Upper lobe of left lung (tissue), 6 donors: ENCODE measurements around the gene CAPN10. TPM values are rescaled to one million over a fixed set of nuclear protein-coding genes. Genes with fewer than 3 reads are reported as not detected.
A peak's percentile ranks its signal among the peaks of the same experiment; 100 is the strongest.

Source experiments
- ATAC-seq, 2 donors: fragments of 200-7000 bp; cut with Tn5 transposase; one replicate each; pipeline ENCODE4 v1.9.1; 2022; ENCODE audit warnings: mild to moderate bottlenecking in 2 of 2, moderate library complexity in 2 of 2; ENCODE audit not compliant: low FRiP score in 2 of 2
- DNase-seq, 2 donors: peaks; one replicate each; pipeline ENCODE4 v3.0.0-alpha.2; 2019 to 2020
- H3K27ac ChIP-seq, 4 donors: fragments of 200-600 bp; sonication (generic); one replicate each; pipeline ENCODE4 v1.5.1; 2016 to 2019
- H3K27me3 ChIP-seq, 4 donors: fragments of 200-600 bp; sonication (generic); one replicate each; pipeline ENCODE4 v1.5.1; 2017 to 2019
- H3K36me3 ChIP-seq, 4 donors: fragments of 200-600 bp; sonication (generic); one replicate each; pipeline ENCODE4 v1.5.1; 2016 to 2019
- H3K4me1 ChIP-seq, 4 donors: fragments of 200-600 bp; sonication (generic); one replicate each; pipeline ENCODE4 v1.5.1; 2018 to 2019
- H3K4me3 ChIP-seq, 4 donors: fragments of 200-600 bp; sonication (generic); one replicate each; pipeline ENCODE4 v1.5.1; 2017 to 2019; ENCODE audit warnings: mild to moderate bottlenecking in 2 of 4, moderate library complexity in 1 of 4
- H3K9me3 ChIP-seq, 4 donors: fragments of 200-600 bp; sonication (generic); one replicate each; pipeline ENCODE4 v1.5.1; 2018 to 2019
- CTCF ChIP-seq, 6 experiments: fragments of 450-650 bp in 4 of 6; fragments of 200-600 bp in 2 of 6; sonication (generic) in 2 of 6; IDR thresholded peaks; one replicate each; pipeline ENCODE4 v1.5.1; 2016 to 2019; ENCODE audit warnings: antibody characterized with exemption in 6 of 6
- EP300 ChIP-seq, 4 donors: sonication (generic); formaldehyde crosslinking; IDR thresholded peaks; one replicate each; pipeline ENCODE4 v1.5.1; 2017; ENCODE audit warnings: antibody characterized with exemption in 4 of 4, control low read depth in 2 of 4
- POLR2A ChIP-seq, 4 donors: fragments of 450-650 bp; IDR thresholded peaks; one replicate each; pipeline ENCODE4 v1.5.1; 2016 to 2017; ENCODE audit warnings: antibody characterized with exemption in 4 of 4, mild to moderate bottlenecking in 2 of 4
- POLR2AphosphoS5 ChIP-seq, 2 donors: sonication (generic); formaldehyde crosslinking; IDR thresholded peaks; one replicate each; pipeline ENCODE4 v1.5.1; 2017; ENCODE audit warnings: antibody characterized with exemption in 2 of 2
- WGBS, 2 donors: methylation state at CpG; one replicate each; pipeline ENCODE4 v1.1.5; 2017 to 2018; 5-methylcytosine and 5-hydroxymethylcytosine counted together
- total RNA-seq, 6 donors: library from RNA; depleted of rRNA in 4 of 6; stranded (reverse); fragments of >200 nt in 4 of 6; gene quantifications; one replicate each; pipeline versions ENCODE4 v1.1.0 to v1.2.1, GENCODE V29; 2016 to 2021
- donor health status: DM: no; HTN: no; CAD: no; lungs with moderate emphysema.
- donor health status: DM: no; HTN: yes; CAD: no; lungs with severe emphysema.

Gene CAPN10
- total RNA-seq, 6 donors from 2014 or later: 35.3 to 118 (median 38.9) TPM

GRCh38 chr2:240642061-240642805 lies 55.7 kb downstream of the CAPN10 start:
- TF ChIP-seq POLR2A (IDR thresholded peaks at IDR 0.05) (no peak), CTCF (IDR thresholded peaks at IDR 0.05) (no peak), EP300 (IDR thresholded peaks at IDR 0.05) (no peak), POLR2AphosphoS5 (IDR thresholded peaks at IDR 0.05) (no peak)
- H3K4me3 ChIP-seq: no peak overlapping the region
- no peaks in the 10 kb centered on the region for H3K36me3 ChIP-seq
- no peaks in the 10 kb centered on the region for H3K4me1 ChIP-seq
- H3K27ac ChIP-seq: no peak overlapping the region
- DNase-seq (peak in 1 of 2 donors; percentile 68), ATAC-seq (no peak)
- no peaks in the 10 kb centered on the region for H3K27me3 ChIP-seq
- 81 to 84% methylated on average over 12 to 29 of the region's 36 CpGs for WGBS, 2 donors
- no peaks in the 10 kb centered on the region for H3K9me3 ChIP-seq

- Histone ChIP-seq H3K27me3 (no peaks in the 10 kb centered on the region), H3K4me1 (no peaks in the 10 kb centered on the region), H3K36me3 (no peaks in the 10 kb centered on the region), H3K27ac (no peak overlapping the region), H3K4me3 (no peak overlapping the region), H3K9me3 (no peaks in the 10 kb centered on the region)
- TF ChIP-seq POLR2AphosphoS5 (IDR thresholded peaks at IDR 0.05) (no peak), POLR2A (IDR thresholded peaks at IDR 0.05) (no peak), CTCF (IDR thresholded peaks at IDR 0.05) (no peak), EP300 (IDR thresholded peaks at IDR 0.05) (no peak)
- DNase-seq (no peak), ATAC-seq (no peak)
- WGBS, 2 donors: 88% methylated on average over 10 of the region's 11 CpGs; no CpG with 5 or more reads in 1 of the 2 donors
Measured at GRCh38 chr2:240642806-240643092, 56.2 kb downstream of the CAPN10 start.

- no peak overlapping the region for H3K4me3 ChIP-seq
- no peaks in the 10 kb centered on the region for H3K9me3 ChIP-seq
- TF ChIP-seq CTCF (IDR thresholded peaks at IDR 0.05): no peak
- no peak for TF ChIP-seq POLR2AphosphoS5 (IDR thresholded peaks at IDR 0.05)
- TF ChIP-seq POLR2A (IDR thresholded peaks at IDR 0.05): no peak
- no peak for TF ChIP-seq EP300 (IDR thresholded peaks at IDR 0.05)
- WGBS, 2 donors: 67 to 91% methylated on average over 4 to 13 of the region's 13 CpGs
- ATAC-seq (no peak), DNase-seq (peak in 1 of 2 donors; percentile 63)
- no peaks in the 10 kb centered on the region for H3K27me3 ChIP-seq
- no peaks in the 10 kb centered on the region for H3K4me1 ChIP-seq
- H3K27ac ChIP-seq: no peak overlapping the region
- no peaks in the 10 kb centered on the region for H3K36me3 ChIP-seq
Measured at GRCh38 chr2:240643093-240643810, 56.7 kb downstream of the CAPN10 start.

- Histone ChIP-seq H3K4me3 (no peak overlapping the region), H3K36me3 (no peaks in the 10 kb centered on the region), H3K27me3 (no peaks in the 10 kb centered on the region), H3K4me1 (no peaks in the 10 kb centered on the region), H3K9me3 (no peaks in the 10 kb centered on the region), H3K27ac (no peak overlapping the region)
- DNase-seq (no peak), ATAC-seq (no peak)
- 79 to 86% methylated on average over 8 to 15 of the region's 15 CpGs for WGBS, 2 donors
- TF ChIP-seq CTCF (IDR thresholded peaks at IDR 0.05): no peak
- TF ChIP-seq POLR2A (IDR thresholded peaks at IDR 0.05): no peak
- TF ChIP-seq EP300 (IDR thresholded peaks at IDR 0.05): no peak
- no peak for TF ChIP-seq POLR2AphosphoS5 (IDR thresholded peaks at IDR 0.05)
Measured at GRCh38 chr2:240643811-240644150, 57.2 kb downstream of the CAPN10 start.
